ENCODE results near the gene SKAP1.
"Not testable (repeated sequence)": the region's sequence is repeated elsewhere in the genome, so short reads cannot be mapped to it uniquely, and the experiment has no call there.

SKAP1 gene

DNA sequence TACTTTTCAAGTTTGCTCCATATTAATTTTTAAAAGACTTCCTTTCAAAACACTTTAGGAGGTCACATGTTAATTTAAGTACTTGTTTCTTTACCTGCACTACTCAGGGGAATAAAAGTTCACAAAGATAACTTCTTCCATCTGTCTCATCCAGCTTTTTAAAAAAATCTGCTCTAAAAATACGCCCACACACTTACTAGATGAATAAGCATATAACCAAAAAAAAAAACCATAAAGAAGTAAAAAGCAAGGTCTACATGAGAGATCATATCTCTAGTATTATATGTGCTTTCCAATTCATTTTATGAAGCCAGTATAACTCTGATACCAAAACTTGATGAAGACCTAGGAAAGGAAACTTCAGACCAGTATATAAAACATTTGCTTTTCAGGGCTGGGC lies 17.2 kb downstream of the SKAP1 start:
- DNase-seq = no peak

DNA sequence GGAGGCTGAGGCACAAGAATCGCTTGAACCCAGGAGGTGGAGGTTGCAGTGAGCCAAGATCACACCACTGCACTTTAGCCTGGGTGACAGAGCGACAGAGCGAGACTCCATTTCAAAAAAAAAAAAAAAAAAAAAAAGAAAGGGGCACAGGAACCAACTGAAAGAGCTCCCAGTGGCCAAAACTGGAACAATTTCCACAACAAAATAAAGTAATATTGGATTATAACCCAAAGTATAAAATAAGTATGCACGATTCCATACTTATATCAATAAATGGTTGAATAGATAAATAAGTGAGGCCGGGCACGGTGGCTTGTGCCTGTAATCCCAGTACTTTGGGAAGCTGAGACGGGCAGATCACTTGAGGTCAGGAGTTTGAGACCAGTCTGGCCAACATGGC lies 19.2 kb downstream of the SKAP1 start:
- DNase-seq = not testable (repeated sequence)

DNA sequence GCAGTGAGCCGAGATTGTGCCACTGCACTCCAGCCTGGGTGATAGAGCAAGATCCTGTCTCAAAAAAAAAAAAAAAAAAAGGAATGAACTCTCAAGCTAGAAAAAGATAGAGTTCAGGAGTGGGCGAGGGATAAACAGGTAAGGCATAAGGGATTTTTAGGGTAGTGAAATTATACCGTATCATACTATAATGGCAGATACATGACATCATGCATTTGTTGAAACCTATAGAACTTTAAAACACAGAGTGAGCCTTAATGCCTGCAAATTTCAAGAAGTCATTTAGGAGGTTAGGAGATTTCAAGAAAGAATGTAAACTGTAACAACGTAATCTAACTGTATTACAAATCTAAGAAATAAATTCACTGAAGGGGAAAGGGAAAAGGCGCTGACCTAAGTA lies 20.4 kb downstream of the SKAP1 start:
- no peak for DNase-seq

DNA sequence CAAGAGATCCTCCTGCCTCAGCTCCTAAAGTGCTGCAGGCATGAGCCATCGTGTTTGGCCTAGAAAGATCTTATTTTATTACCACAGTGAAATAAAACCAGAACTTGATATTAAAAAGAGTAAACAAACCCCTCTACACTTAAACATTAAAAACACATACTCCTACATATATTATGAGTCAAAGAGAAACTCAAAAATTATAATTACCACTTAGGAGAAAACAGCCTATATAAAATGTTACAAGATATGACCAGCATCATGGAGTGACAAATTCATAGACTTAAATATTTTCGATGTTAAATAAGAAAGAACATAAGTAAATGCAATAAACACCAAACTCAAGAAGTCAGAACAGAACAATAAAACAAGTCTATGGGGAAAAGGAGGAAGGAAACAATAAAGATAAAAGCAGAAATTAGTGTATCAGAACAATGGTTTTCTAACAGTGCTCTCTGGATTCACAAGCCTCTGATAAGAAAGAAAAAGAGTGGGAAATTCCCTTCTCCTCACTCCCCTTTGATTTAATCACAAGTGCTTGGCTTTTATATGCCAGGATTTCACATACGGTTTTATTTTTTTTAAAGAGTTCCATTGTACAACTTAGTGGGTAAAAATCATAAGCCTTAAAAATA lies 23.0 kb downstream of the SKAP1 start:
- no peak for DNase-seq

DNA sequence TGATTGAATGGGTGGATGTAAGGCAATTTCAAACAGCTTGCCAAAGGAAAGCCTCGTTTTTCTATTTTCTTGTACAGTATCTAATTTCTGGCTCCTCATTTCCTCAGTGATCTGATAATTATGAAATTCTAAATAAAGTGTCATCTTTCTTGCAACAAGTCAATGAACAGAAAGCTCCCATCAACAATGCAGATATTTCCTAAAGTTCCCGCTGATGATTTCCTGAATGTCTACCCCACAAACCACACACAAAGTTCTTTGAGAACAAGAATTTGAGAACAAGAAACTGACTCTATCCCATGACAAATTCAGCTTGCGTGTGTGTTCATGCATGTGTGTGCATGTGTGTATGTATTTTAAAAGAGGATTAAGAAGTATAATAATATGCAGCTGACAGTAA lies 35.2 kb downstream of the SKAP1 start:
- DNase-seq = no peak

- DNase-seq = no peak
These were observed 36.7 kb downstream of the SKAP1 start for GRCh38 chr17:48393283-48393682.

- DNase-seq = no peak
These were observed 37.2 kb downstream of the SKAP1 start for GRCh38 chr17:48392857-48393256.

DNA sequence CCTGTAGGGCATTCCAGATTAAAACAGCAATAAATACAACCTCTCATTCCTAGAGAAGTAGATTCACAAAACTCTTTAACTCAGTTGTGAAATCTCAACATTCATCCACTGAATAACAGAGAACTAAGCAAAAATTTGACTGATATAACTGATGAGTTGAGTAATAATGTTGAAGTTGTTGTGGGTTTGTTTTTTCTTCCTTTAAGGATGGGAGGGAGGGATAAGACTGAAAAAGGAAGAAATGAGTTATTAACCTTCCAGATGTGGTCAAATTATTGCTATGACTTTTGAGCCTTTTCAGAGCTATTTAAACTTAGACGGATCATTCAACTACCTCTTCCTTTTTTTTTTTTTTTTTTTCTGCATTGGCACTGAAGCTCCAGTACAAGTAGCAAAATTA lies 38.6 kb downstream of the SKAP1 start:
- DNase-seq = no peak

GRCh38 chr17:48389903-48390302 lies 40.1 kb downstream of the SKAP1 start:
- DNase-seq = no peak

DNA sequence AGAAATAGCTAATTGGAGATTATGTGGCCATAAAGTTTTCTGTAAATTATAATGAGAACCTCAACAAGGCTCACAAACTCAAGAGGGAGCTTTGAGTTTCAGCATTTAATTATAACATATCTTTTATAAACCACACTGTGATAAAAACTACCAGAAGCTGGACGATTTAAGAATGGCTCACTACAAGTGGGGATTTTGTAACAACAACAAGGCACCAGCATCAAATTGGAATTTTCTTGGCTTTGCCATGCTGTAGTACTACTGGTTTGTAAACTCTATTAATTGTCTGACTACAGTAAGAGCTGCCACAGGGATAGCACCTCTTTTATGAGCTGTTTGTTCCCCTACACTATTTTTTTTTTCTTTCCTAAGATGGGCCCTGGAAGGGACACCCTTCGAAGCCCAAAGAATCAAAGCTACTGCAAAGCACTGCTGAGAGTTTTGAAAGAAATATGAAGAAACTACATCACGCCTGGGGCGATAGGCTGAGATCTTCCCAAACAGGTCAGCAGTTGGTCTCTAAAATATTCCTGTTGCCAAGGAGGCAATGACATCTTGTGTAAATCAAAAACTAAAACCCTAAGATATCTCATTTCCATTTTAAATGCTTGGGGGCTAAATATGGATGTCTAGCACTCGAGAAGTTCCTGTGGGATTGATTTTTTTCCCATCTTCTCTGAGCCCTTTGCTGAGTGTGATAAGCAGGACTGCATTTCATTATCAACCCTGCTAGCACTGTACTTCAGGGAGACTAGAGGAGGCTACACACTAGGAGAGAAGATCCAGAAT lies 40.9 kb downstream of the SKAP1 start:
- no peak for DNase-seq

DNA sequence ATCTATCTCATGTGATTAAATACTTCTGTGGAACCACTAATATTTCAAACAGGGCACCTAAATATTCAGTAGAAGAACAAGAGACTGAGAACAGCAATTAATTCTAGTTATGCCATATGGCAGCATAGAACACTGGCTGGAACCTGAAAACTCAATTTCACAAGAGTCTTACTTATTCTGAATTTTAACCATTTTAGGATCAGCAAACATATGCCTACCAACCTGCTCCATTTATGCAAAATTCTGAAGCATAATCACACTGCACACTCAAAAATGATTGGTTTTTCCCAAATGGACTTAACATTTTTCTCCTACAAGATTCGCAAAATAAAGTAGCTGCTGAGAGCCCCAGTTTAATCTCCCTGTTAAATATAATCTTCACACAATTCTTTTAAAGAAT lies 43.2 kb downstream of the SKAP1 start:
- no peak for DNase-seq

- DNase-seq = peak; percentile 42
These were observed 44.7 kb downstream of the SKAP1 start for GRCh38 chr17:48385319-48385718.

DNA sequence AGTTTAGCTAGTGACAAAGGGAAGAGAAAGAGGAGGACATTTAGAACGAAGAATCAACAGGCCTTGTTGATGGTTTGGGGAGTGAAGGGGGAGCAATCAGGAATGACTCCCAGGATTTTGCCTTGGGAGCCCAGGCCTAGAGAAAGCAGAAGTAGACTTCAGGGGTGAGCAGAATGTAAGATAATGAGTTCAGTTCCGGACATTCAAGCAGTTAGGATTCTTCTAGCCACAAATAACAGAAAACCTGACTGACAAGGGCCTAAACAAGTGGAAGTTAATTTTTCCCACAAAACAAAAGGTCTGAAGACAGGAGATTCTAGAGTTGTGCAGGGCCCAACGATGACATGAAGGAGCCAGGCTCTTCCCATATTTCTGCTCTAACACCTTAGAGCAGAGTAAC lies 45.9 kb downstream of the SKAP1 start:
- no peak for DNase-seq

GRCh38 chr17:48382989-48383388 lies 47.0 kb downstream of the SKAP1 start:
- no peak for DNase-seq

- DNase-seq = no peak
These were observed 51.2 kb downstream of the SKAP1 start for GRCh38 chr17:48378708-48379392.

GRCh38 chr17:48378238-48378637 lies 51.8 kb downstream of the SKAP1 start:
- no peak for DNase-seq

- no peak for DNase-seq
These were observed 53.2 kb downstream of the SKAP1 start for GRCh38 chr17:48376682-48377325.

DNA sequence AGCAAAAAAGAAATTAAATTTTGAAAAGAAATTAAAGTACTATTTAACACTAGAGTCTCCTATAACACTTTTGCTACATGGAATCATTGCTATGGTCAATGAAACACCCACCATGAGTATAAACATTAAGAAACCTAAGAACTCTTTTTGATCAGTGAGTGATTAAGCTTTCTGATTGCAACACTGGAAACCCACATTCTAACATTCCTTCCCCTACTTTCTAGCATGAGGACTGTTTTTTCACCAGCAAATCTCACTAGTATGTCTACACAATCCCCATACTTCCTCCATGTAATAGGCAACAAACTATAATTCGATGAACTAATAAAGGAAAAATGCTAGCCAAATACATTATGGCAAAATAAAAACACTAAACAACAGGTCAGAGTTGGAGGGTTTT lies 54.7 kb downstream of the SKAP1 start:
- peak; percentile 43 for DNase-seq

DNA sequence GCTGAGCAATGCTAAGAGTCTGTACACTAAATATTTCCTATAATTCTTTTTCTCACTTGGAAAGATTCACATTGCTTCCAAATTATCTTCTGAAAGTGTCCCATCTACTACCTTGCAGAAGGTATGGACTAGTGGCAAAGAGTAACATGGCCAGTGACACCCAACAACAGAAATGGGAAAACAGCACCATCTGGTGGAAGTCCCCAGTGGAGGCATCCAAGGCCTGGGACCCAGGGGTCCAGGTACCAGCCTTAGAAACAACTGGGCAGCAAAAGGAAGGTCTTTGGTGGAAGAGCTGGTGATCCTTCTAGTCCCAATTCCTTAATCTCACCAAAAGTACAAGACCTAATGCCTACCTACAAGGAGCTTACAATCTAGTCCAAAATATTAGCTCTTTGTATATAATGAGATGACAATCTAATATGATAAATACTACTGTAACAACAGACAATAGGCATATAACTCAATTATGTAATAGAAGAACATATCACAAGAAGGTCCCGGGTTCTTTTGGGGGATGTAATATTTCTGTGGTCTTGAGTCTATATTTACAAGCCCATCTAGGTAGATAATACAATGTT lies 55.3 kb downstream of the SKAP1 start:
- peak; percentile 85 for DNase-seq

DNA sequence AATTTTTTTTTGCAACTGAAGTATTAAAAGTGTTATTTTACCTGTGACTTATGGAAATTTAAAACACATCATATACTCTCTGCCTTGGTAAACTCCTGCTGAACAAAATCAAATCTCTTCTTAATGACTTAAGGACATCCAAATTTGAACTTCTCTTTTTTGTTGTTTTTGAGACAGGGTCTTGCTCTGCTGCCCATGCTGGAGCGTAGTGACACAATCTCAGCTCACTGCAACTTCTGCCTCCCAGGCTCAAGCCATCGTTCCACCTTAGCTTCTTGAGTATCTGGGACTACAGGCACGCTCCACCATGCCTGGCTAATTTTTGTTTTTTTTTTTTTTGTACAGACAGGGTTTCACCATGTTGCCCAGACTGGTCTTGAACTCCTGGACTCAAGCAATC lies 56.1 kb downstream of the SKAP1 start:
- DNase-seq = no peak

DNA sequence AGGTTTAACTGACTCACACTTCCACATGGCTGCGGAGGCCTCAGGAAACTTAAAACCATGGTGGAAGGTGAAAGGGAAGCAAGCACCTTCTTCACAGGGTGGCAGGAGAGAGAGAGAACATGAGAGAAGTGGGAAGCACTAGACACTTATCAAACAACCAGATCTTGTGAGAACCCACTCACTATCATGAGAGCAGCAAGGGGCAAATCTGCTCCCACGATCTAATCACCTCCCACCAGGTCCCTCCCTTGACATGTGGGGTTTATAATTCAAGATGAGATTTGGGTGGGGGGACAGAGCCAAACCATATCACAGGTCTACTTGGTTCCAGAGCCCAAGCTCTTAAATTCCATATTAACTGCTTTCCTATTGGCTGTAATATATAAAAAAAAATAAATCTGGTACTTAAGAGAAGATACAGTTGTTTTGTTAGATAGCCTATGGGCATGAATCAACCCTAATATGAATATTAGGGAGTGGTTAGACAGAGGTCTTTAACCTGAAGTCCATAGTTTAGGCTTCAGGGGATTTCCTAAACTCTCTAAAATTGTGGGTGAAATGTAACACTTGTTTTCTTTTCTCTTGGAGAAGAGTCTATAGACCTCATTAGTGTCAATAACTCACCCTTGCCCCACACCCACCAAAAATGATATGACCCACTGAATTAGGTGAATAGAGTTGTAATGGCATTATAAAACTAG lies 56.7 kb downstream of the SKAP1 start:
- peak; percentile 25 for DNase-seq

GRCh38 chr17:48368967-48369366 lies 61.0 kb downstream of the SKAP1 start:
- DNase-seq = not testable (repeated sequence)
